Measurements from ENCODE around the gene TNS3.

Gene TNS3

DNA sequence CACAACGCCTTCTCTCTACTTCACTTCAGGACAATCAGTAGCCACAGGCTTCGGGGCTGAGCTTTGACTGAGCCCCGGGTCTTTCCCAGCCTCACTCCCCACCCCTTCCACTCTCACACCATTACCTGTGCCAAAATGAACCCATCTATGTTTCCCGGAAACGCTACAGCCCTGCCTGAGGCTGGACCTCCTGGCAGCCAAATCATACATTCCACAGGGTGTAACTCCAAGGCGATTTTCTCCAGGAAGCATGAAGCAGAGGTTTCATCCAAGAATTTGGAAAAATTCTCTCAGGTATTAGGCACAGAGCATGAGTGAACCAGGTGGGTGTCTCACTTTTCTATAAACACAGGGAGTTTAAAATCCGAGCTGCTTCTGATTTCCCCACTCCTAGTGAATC is 286.3 kb downstream of the TNS3 start:
- no peak for DNase-seq (ENCODE audit: extremely low read depth, low read depth)

DNA sequence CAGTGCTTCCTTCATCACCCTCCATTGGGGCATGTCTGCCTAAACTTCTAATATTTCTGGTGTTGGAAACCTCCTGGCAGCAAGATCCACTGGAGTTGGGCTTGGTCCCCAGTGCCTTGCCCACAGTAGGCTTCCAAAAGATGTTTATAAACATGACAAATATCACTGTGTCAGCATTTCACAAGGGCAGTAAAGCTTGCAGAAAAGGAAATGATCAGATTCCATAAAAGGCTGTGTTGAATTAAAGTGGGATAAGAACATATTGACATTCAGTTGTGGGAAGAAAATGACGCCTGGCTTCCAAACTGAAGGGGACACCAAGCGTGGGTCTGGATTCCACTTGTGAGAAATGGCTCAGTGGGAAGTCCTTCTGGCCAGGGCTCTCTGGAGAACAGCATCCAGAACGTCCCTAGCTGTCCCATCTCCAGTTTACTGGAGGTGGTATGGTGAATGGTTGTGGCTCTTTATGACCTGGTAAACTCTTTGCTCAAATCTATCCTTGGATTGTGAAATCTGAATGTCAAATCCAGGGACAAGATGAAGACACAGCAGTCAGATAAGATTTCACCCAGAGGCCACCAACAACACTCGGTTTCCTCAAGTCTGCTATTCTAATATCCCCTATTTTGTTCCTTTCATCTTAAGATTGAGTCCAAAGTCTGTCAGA is 287.2 kb downstream of the TNS3 start:
- TF ChIP-seq, protein P1, sequence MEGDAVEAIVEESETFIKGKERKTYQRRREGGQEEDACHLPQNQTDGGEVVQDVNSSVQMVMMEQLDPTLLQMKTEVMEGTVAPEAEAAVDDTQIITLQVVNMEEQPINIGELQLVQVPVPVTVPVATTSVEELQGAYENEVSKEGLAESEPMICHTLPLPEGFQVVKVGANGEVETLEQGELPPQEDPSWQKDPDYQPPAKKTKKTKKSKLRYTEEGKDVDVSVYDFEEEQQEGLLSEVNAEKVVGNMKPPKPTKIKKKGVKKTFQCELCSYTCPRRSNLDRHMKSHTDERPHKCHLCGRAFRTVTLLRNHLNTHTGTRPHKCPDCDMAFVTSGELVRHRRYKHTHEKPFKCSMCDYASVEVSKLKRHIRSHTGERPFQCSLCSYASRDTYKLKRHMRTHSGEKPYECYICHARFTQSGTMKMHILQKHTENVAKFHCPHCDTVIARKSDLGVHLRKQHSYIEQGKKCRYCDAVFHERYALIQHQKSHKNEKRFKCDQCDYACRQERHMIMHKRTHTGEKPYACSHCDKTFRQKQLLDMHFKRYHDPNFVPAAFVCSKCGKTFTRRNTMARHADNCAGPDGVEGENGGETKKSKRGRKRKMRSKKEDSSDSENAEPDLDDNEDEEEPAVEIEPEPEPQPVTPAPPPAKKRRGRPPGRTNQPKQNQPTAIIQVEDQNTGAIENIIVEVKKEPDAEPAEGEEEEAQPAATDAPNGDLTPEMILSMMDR (IDR thresholded peaks at IDR 0.05; ENCODE audit: low read depth, low read length) = no peak
- DNase-seq (ENCODE audit: extremely low read depth, low read depth) = no peak

More for the DNA sequence above, 286.3 kb downstream of the TNS3 start:
- TF ChIP-seq, protein P1 (IDR thresholded peaks at IDR 0.05; ENCODE audit: low read depth, low read length) = no peak

DNA sequence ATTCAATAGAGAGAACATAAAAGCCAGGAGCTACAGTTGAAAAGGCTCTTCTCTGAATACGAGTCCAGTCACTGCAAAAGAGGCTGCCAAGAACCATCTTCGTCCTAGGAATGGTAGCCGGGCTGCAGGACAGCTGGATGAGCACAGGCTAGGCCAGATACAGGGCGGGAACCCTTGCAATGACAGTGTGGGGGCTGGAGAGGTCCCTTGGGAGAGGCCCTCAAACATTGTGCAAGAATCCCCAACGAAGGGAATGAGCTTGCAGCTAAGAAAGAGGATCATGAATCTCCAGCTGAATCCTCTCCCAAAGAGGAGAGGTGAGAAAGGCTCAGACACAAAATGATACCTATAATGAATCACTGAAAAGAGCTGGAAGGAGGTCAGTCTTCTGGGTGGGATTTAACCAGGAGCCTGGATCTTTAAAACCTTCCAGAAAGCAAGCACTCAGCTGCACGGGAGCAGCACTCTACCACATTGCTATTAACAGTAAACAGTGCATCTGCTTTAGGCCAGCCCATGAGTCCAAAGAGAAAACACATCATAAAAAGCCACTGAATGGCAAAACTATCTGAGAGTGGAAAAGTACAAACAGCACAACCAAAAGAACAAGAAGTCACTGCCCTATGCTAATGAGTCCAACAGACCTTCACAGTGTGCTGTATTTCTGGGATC is 287.9 kb downstream of the TNS3 start:
- DNase-seq (ENCODE audit: extremely low read depth, low read depth) = no peak
- TF ChIP-seq, protein P1 (IDR thresholded peaks at IDR 0.05; ENCODE audit: low read depth, low read length) = no peak

- TF ChIP-seq, protein P1 (IDR thresholded peaks at IDR 0.05; ENCODE audit: low read depth, low read length) = no peak
- no peak for DNase-seq (ENCODE audit: extremely low read depth, low read depth)
These were observed 289.0 kb downstream of the TNS3 start for GRCh38 chr7:47292832-47293309.

GRCh38 chr7:47291461-47292081 is 290.3 kb downstream of the TNS3 start:
- DNase-seq (ENCODE audit: extremely low read depth, low read depth) = peak; percentile 73
- TF ChIP-seq, protein P1 (IDR thresholded peaks at IDR 0.05; ENCODE audit: low read depth, low read length) = no peak

GRCh38 chr7:47290867-47291266 is 291.0 kb downstream of the TNS3 start:
- TF ChIP-seq, protein P1 (IDR thresholded peaks at IDR 0.05; ENCODE audit: low read depth, low read length) = no peak
- DNase-seq (ENCODE audit: extremely low read depth, low read depth) = no peak

- TF ChIP-seq, protein P1 (IDR thresholded peaks at IDR 0.05; ENCODE audit: low read depth, low read length) = no peak
- DNase-seq (ENCODE audit: extremely low read depth, low read depth) = no peak
These were observed 291.4 kb downstream of the TNS3 start for GRCh38 chr7:47290466-47290865.

All from AG09319 (cell line).